MCF 10A (cell line): ENCODE data around the gene PPP3R2. TPM values are rescaled to one million over a fixed set of nuclear protein-coding genes. Genes with fewer than 3 reads are reported as not detected.

ENCODE experiments used
- BruUV-seq: library from RNA; stranded (reverse); fragments of 400-500 nt; replicated peaks from 2 replicates; lab custom pipeline; 2021; lab: Mats Ljungman, UMichigan
- CTCF ChIA-PET: fragments of 300-600 bp; sonication (Branson Sonifier 250); formaldehyde crosslinking; extraction: SDS; loops from one replicate; lab custom pipeline; 2021; ENCODE audit warnings: antibody characterized with exemption, inconsistent platforms; lab: Yijun Ruan, JAX
- POLR2A ChIA-PET: fragments of 300-600, 350-650 bp; sonication (Branson Sonifier 250); formaldehyde crosslinking; extraction: SDS; loops from one replicate; lab custom pipeline; 2020; ENCODE audit warnings: antibody characterized with exemption, inconsistent platforms; lab: Yijun Ruan, JAX
- DNase-seq: peaks from one replicate; pipeline ENCODE4 v3.0.0-alpha.2; 2018; ENCODE audit not compliant: unreplicated experiment
- H3K27ac Mint-ChIP-seq: one replicate; pipeline ENCODE4 v1.8.0; 2022; ENCODE audit warnings: mild to moderate bottlenecking, low read depth, mixed read lengths; ENCODE audit not compliant: unreplicated experiment
- H3K27me3 Mint-ChIP-seq: one replicate; pipeline ENCODE4 v1.8.0; 2022; ENCODE audit warnings: mixed read lengths; ENCODE audit not compliant: insufficient read depth, unreplicated experiment
- H3K36me3 Mint-ChIP-seq: one replicate; pipeline ENCODE4 v1.8.0; 2022; ENCODE audit warnings: mild to moderate bottlenecking, moderate library complexity, mixed read lengths; ENCODE audit not compliant: insufficient read depth, unreplicated experiment
- H3K4me1 Mint-ChIP-seq: one replicate; pipeline ENCODE4 v1.8.0; 2022; ENCODE audit warnings: mixed read lengths; ENCODE audit not compliant: insufficient read depth, unreplicated experiment
- H3K4me3 Mint-ChIP-seq: one replicate; pipeline ENCODE4 v1.8.0; 2022; ENCODE audit warnings: mild to moderate bottlenecking, moderate library complexity, mixed read lengths; ENCODE audit not compliant: unreplicated experiment
- H3K9me3 Mint-ChIP-seq: one replicate; pipeline ENCODE4 v1.8.0; 2022; ENCODE audit warnings: mixed read lengths; ENCODE audit not compliant: unreplicated experiment
- intact Hi-C: fragments of 100-400 bp; cut with micrococcal nuclease; formaldehyde crosslinking; loops from 2 replicates; pipeline ENCODE4 v1.14.1; 2022
- total RNA-seq: library from RNA; stranded (reverse); gene quantifications from 2 replicates; pipeline ENCODE4 v1.2.3, GENCODE V29; 2022
- TF ChIP-seq, protein P1 (sequence below): fragments of 200-600 bp; IDR thresholded peaks from one replicate; pipeline ENCODE4 v1.8.0; 2022; ENCODE audit warnings: antibody characterized with exemption, mild to moderate bottlenecking; ENCODE audit not compliant: unreplicated experiment

PPP3R2 gene
- total RNA-seq, 1 experiment from 2014 or later, result not detected

DNA sequence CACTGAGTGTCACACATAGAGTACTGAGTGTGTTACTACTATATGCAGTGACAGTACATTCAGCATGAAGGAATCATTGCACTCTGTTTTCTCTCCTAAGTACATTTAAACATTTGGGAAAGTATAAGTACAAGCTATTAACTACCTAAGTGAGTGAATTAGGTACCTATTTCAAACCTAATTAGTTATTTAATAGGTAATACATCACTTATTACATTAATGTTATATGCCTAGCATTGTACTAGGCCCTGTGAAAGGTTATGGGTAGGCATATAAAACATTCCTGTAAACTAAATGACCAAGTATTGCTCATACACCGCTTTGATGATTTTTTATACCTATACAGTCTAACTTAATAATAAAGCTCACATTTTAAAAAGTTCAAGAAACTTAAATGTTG lies 25.7 kb upstream of the PPP3R2 start:
- peaks cover 16% of the 10 kb centered on the region for H3K27me3 Mint-ChIP-seq
- no peak overlapping the region for H3K27ac Mint-ChIP-seq
- intact Hi-C loops, result no loop called here
- no peak overlapping the region for H3K4me3 Mint-ChIP-seq
- POLR2A ChIA-PET, result interaction anchor here (0.5 kb wide), 1 partner anchor 1391 kb away, joined by 3 read pairs; no protein-coding TSS in a partner anchor
- no peak for DNase-seq
- no peaks in the 10 kb centered on the region for H3K36me3 Mint-ChIP-seq
- CTCF ChIA-PET, result interaction anchor here (0.6 kb wide), 1 partner anchor 85 kb away, joined by 3 read pairs; no protein-coding TSS in a partner anchor
- no TSS peak for BruUV-seq
- H3K4me1 Mint-ChIP-seq, result no peaks in the 10 kb centered on the region
- H3K9me3 Mint-ChIP-seq, result no peaks in the 10 kb centered on the region
- TF ChIP-seq, protein P1, sequence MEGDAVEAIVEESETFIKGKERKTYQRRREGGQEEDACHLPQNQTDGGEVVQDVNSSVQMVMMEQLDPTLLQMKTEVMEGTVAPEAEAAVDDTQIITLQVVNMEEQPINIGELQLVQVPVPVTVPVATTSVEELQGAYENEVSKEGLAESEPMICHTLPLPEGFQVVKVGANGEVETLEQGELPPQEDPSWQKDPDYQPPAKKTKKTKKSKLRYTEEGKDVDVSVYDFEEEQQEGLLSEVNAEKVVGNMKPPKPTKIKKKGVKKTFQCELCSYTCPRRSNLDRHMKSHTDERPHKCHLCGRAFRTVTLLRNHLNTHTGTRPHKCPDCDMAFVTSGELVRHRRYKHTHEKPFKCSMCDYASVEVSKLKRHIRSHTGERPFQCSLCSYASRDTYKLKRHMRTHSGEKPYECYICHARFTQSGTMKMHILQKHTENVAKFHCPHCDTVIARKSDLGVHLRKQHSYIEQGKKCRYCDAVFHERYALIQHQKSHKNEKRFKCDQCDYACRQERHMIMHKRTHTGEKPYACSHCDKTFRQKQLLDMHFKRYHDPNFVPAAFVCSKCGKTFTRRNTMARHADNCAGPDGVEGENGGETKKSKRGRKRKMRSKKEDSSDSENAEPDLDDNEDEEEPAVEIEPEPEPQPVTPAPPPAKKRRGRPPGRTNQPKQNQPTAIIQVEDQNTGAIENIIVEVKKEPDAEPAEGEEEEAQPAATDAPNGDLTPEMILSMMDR, result no peak

DNA sequence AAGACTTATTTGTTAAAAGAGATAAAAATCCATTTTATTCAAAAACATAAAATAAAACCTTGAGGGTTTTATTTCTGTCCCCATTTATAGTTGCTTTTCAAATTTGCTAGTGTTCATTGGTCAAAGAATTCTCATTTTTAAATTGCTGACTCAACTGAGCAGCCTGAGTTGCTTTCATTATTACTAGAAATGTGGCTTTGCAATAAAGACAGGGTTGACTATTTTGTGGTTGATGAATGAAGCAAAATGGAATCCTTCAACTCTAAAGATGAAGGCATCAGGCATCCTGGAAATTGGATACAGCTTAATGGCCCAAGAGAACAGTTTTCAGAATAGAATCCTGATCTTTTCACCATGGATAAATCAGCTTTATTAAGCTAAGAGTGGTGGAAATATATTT lies 23.9 kb upstream of the PPP3R2 start:
- ChIA-PET CTCF (interaction anchor here (0.6 kb wide), 1 partner anchor 150 kb away, joined by 3 read pairs; no protein-coding TSS in a partner anchor), POLR2A (no interaction called here)
- H3K36me3 Mint-ChIP-seq, result no peaks in the 10 kb centered on the region
- H3K4me1 Mint-ChIP-seq, result no peaks in the 10 kb centered on the region
- TF ChIP-seq, protein P1, result no peak
- no peak overlapping the region for H3K4me3 Mint-ChIP-seq
- BruUV-seq, result no TSS peak
- no peak overlapping the region for H3K27ac Mint-ChIP-seq
- peaks cover 16% of the 10 kb centered on the region for H3K27me3 Mint-ChIP-seq
- H3K9me3 Mint-ChIP-seq, result no peaks in the 10 kb centered on the region
- intact Hi-C loops, result no loop called here
- DNase-seq, result no peak

DNA sequence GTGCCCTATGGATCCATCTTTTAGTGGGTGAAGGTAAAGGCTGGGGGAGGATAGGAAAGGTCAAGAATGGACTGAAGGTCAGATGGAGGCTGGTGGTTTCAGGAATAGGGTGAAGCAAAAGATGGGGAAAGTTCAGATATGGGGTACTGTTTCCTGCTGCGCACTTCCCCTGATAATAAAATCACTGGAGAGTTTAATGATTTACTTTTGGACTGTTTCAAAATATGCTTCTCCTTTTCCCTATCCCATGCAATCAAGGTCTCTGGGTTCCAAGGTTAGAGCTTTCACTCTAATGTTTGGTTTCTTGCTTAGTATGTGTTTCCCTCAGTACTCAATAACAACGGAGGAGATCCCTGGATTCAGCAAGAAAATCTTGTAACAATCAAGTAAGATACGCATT lies 10.8 kb upstream of the PPP3R2 start:
- ChIA-PET CTCF (no interaction called here), POLR2A (no interaction called here)
- Mint-ChIP-seq H3K4me3 (no peak overlapping the region), H3K4me1 (no peaks in the 10 kb centered on the region), H3K9me3 (no peaks in the 10 kb centered on the region), H3K27me3 (peaks cover 72% of the 10 kb centered on the region), H3K27ac (no peak overlapping the region), H3K36me3 (no peaks in the 10 kb centered on the region)
- BruUV-seq, result no TSS peak
- intact Hi-C loops, result loop anchor here (10.0 kb wide), 1 partner anchor 369 kb away; no protein-coding TSS in a partner anchor
- TF ChIP-seq, protein P1, result no peak
- no peak for DNase-seq

DNA sequence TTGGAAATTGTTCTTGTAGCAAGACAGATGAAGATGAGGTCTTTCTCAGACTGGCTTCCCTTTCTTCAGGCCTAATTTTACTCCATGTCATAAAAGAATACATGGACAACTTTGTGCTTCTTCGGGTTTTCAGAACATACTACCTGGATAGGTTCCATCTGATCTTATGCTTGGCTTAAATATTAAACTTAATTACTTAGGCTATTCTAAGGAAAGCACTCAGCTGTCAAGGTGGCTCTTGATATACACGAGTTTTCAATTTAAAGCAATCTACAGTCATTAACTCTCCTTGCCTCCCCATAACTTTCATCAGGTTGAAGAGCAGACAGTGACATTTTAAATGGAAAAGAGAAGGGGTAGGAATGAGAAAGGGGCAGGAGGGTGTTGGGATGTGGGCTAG lies 9.5 kb upstream of the PPP3R2 start:
- Mint-ChIP-seq H3K27me3 (peaks cover 77% of the 10 kb centered on the region), H3K4me3 (no peak overlapping the region), H3K27ac (no peak overlapping the region), H3K4me1 (no peaks in the 10 kb centered on the region), H3K9me3 (no peaks in the 10 kb centered on the region), H3K36me3 (no peaks in the 10 kb centered on the region)
- intact Hi-C loops, result loop anchor here (5.0 to 10.0 kb wide), 2 partner anchors 188 to 371 kb away; no protein-coding TSS in a partner anchor
- POLR2A ChIA-PET, result no interaction called here
- BruUV-seq, result no TSS peak
- CTCF ChIA-PET, result interaction anchor here (0.5 to 0.6 kb wide), 2 partner anchors 622 to 1771 kb away, joined by 3 read pairs; no protein-coding TSS in a partner anchor
- no peak for DNase-seq
- TF ChIP-seq, protein P1, result no peak
